SIG-M5 (cell line): ENCODE results near the gene RUFY1.

Experiments used
- DNase-seq: peaks from one replicate; lab custom pipeline; 2025; lab: John Stamatoyannopoulos, UW

The RUFY1 gene

GRCh38 chr5:179606071-179606909, 55.9 kb downstream of the RUFY1 start:
- DNase-seq, result no peak

GRCh38 chr5:179606910-179607159, 56.5 kb downstream of the RUFY1 start:
- DNase-seq, result no peak

- DNase-seq, result no peak
Observed at GRCh38 chr5:179607160-179607931, 57.0 kb downstream of the RUFY1 start.

GRCh38 chr5:179608131-179608581, 57.8 kb downstream of the RUFY1 start:
- DNase-seq, result no peak

- no peak for DNase-seq
Observed at GRCh38 chr5:179609834-179610108, 59.4 kb downstream of the RUFY1 start.

- DNase-seq, result no peak
Observed at GRCh38 chr5:179610109-179610902, 60.0 kb downstream of the RUFY1 start.

GRCh38 chr5:179610903-179611265, 60.5 kb downstream of the RUFY1 start:
- no peak for DNase-seq

- no peak for DNase-seq
Observed at GRCh38 chr5:179612577-179613459, 62.5 kb downstream of the RUFY1 start.

- DNase-seq, result no peak
Observed at GRCh38 chr5:179613460-179614071, 63.2 kb downstream of the RUFY1 start.

GRCh38 chr5:179614745-179615144, 64.4 kb downstream of the RUFY1 start:
- DNase-seq, result no peak

GRCh38 chr5:179615203-179615602, 64.8 kb downstream of the RUFY1 start:
- no peak for DNase-seq

GRCh38 chr5:179616002-179616594, 65.7 kb downstream of the RUFY1 start:
- DNase-seq, result no peak

- no peak for DNase-seq
Observed at GRCh38 chr5:179617930-179618329, 67.6 kb downstream of the RUFY1 start.

- DNase-seq, result no peak
Observed at GRCh38 chr5:179618923-179619554, 68.7 kb downstream of the RUFY1 start.

- DNase-seq, result no peak
Observed at GRCh38 chr5:179619776-179620175, 69.4 kb downstream of the RUFY1 start.

GRCh38 chr5:179620293-179620692, 69.9 kb downstream of the RUFY1 start:
- no peak for DNase-seq

GRCh38 chr5:179620703-179621350, 70.5 kb downstream of the RUFY1 start:
- DNase-seq, result no peak

GRCh38 chr5:179621551-179622214, 71.3 kb downstream of the RUFY1 start:
- no peak for DNase-seq
